HG03095 (cell line): ENCODE results near the gene MDP1.

Source experiments
- ATAC-seq: cut with Tn5 transposase; IDR thresholded peaks from one replicate; pipeline ENCODE4 v1.9.1; 2021; ENCODE audit warnings: moderate library complexity; ENCODE audit not compliant: unreplicated experiment

The MDP1 gene

GRCh38 chr14:24215495-24216344 is at the start of gene MDP1:
Gene MDP1, minus strand, starts transcription at chr14:24216066. Its CDS starts 111 bp downstream, at chr14:24215955.
- peak; percentile 60 for ATAC-seq

- no peak for ATAC-seq
These were observed 48.4 kb upstream of the MDP1 start for GRCh38 chr14:24264298-24264697.

- ATAC-seq: no peak
These were observed 48.0 kb upstream of the MDP1 start for GRCh38 chr14:24263848-24264247.

GRCh38 chr14:24262821-24263733 is 47.2 kb upstream of the MDP1 start, which contains the start of gene TGM1:
Gene TGM1, minus strand, starts transcription at chr14:24263177. Its CDS starts 825 bp downstream, at chr14:24262352.
- no peak for ATAC-seq

GRCh38 chr14:24261969-24262327 is 46.1 kb upstream of the MDP1 start:
- no peak for ATAC-seq

- ATAC-seq: no peak
These were observed 45.5 kb upstream of the MDP1 start for GRCh38 chr14:24261256-24261968.

- ATAC-seq: no peak
These were observed 44.9 kb upstream of the MDP1 start for GRCh38 chr14:24260780-24261157.

- no peak for ATAC-seq
These were observed 44.3 kb upstream of the MDP1 start for GRCh38 chr14:24260026-24260779.

- no peak for ATAC-seq
These were observed 43.6 kb upstream of the MDP1 start for GRCh38 chr14:24259282-24260025.

GRCh38 chr14:24258548-24259265 is 42.8 kb upstream of the MDP1 start:
- no peak for ATAC-seq

GRCh38 chr14:24258119-24258518 is 42.3 kb upstream of the MDP1 start:
- ATAC-seq: no peak

- no peak for ATAC-seq
These were observed 41.1 kb upstream of the MDP1 start for GRCh38 chr14:24256960-24257359.

- no peak for ATAC-seq
These were observed 40.3 kb upstream of the MDP1 start for GRCh38 chr14:24255931-24256711.

- ATAC-seq: no peak
These were observed 39.6 kb upstream of the MDP1 start for GRCh38 chr14:24255438-24255837.

- ATAC-seq: no peak
These were observed 38.9 kb upstream of the MDP1 start for GRCh38 chr14:24254630-24255392.

- ATAC-seq: no peak
These were observed 38.1 kb upstream of the MDP1 start for GRCh38 chr14:24253936-24254335.

GRCh38 chr14:24252289-24253124 is 36.6 kb upstream of the MDP1 start:
- no peak for ATAC-seq
